RWPE1 (cell line): ENCODE results near the gene UBXN7.
"Not testable (repeated sequence)": the region's sequence is repeated elsewhere in the genome, so short reads cannot be mapped to it uniquely, and the experiment has no call there.

ENCODE experiments used
- CTCF ChIA-PET: fragments of 350-600 bp; sonication (Branson Sonifier 250); formaldehyde crosslinking; extraction: SDS; loops from one replicate; lab custom pipeline; 2021; lab: Yijun Ruan, JAX
- POLR2A ChIA-PET: fragments of 400-600 bp; formaldehyde crosslinking; extraction: SDS; loops from one replicate; lab custom pipeline; 2020; ENCODE audit warnings: antibody characterized with exemption; ENCODE audit not compliant: low non-redundant PET; lab: Yijun Ruan, JAX
- DNase-seq: peaks from one replicate; pipeline ENCODE4 v3.0.0; 2012; ENCODE audit warnings: low spot score
- H3K27ac ChIP-seq: fragments of 450-650 bp; 2 replicates; pipeline ENCODE4 v1.5.1; 2017
- TF ChIP-seq, protein P1 (sequence below): fragments of 450-650 bp; conservative IDR thresholded peaks from 2 replicates; pipeline ENCODE4 v1.5.1; 2017; ENCODE audit warnings: low read depth, mild to moderate bottlenecking

The UBXN7 gene

GRCh38 chr3:196431181-196432136 lies 768 bp downstream of the UBXN7 start:
- TF ChIP-seq, protein P1, sequence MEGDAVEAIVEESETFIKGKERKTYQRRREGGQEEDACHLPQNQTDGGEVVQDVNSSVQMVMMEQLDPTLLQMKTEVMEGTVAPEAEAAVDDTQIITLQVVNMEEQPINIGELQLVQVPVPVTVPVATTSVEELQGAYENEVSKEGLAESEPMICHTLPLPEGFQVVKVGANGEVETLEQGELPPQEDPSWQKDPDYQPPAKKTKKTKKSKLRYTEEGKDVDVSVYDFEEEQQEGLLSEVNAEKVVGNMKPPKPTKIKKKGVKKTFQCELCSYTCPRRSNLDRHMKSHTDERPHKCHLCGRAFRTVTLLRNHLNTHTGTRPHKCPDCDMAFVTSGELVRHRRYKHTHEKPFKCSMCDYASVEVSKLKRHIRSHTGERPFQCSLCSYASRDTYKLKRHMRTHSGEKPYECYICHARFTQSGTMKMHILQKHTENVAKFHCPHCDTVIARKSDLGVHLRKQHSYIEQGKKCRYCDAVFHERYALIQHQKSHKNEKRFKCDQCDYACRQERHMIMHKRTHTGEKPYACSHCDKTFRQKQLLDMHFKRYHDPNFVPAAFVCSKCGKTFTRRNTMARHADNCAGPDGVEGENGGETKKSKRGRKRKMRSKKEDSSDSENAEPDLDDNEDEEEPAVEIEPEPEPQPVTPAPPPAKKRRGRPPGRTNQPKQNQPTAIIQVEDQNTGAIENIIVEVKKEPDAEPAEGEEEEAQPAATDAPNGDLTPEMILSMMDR: no peak
- ChIA-PET CTCF (no interaction called here), POLR2A (no interaction called here)
- H3K27ac ChIP-seq: peak overlapping the region; percentile 90
- DNase-seq: peak; percentile 37

GRCh38 chr3:196428041-196428440 lies 4.2 kb downstream of the UBXN7 start:
- no peak for DNase-seq
- H3K27ac ChIP-seq: no peak overlapping the region
- ChIA-PET POLR2A (no interaction called here), CTCF (no interaction called here)
- TF ChIP-seq, protein P1: no peak

DNA sequence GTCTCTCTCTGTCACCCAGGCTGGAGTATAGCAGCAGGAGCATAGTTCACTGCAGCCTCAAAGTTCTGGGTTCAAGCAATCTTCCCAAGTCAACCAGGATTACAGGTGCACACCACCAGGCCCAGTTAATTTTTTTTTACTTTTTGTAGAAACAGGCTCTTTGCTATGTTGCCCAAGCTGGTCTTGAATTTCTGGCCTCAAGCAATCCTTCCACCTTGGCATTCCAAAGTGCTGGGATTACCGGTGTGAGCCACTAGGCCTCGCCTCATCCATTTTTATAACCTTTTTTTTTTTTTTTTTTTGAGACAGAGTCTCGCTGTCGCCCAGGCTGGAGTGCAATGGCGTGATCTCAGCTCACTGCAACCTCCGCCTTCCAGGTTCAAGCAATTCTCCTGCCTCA lies 7.8 kb downstream of the UBXN7 start:
- POLR2A ChIA-PET, H3K27ac ChIP-seq, DNase-seq: not testable (repeated sequence)
- CTCF ChIA-PET: interaction anchor here (0.6 kb wide), 1 partner anchor 10 kb away, joined by 4 read pairs; no protein-coding TSS in a partner anchor

DNA sequence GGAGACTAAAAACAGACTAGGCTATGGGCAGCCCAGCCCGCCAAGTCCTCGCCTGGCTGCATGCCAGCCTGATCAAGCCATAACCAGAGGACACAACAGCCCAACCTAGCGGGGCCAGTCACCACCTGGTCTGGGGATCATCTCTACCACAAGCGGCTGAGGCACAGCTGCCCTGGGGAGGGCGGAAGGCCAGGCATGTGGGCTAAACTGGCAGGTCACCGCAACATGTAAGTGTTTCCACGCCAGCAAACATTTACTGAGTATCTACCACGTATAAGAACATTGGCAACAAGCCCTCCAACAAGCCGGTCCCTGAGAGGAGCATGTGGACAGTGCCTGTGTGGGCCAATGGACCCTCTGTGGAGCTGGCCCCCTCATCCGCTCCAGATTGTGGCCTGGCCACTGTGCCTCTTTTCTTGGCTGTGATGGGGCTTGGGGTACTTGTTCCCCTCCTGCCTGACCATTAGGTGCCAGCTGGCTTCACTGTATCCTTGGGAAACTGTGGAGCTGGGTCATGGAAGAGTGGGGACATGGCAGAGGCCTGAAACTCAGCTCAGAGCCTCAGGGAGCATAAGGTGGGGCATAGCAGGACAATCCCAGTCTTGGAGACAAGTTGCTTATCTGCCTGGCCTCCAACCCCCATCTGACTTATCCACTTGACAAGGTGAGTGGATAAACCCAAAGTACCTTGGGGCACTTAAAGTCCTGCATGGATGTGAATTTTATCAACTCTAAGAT lies 9.0 kb downstream of the UBXN7 start:
- CTCF ChIA-PET: interaction anchor here (0.6 kb wide), 1 partner anchor 15 kb away, joined by 3 read pairs; no protein-coding TSS in a partner anchor
- POLR2A ChIA-PET: no interaction called here
- no peak for DNase-seq

GRCh38 chr3:196421668-196422067 lies 10.6 kb downstream of the UBXN7 start:
- H3K27ac ChIP-seq, DNase-seq, CTCF ChIA-PET: not testable (repeated sequence)
- POLR2A ChIA-PET: interaction anchor here (0.6 kb wide), 1 partner anchor 12 kb away, joined by 21 read pairs; no protein-coding TSS in a partner anchor

More for the DNA sequence above, 9.0 kb downstream of the UBXN7 start:
- peak overlapping the region; percentile 35 for H3K27ac ChIP-seq
- TF ChIP-seq, protein P1: no peak

GRCh38 chr3:196419386-196419785 lies 12.8 kb downstream of the UBXN7 start:
- no peak for DNase-seq
- POLR2A ChIA-PET: no interaction called here
- H3K27ac ChIP-seq: no peak overlapping the region
- CTCF ChIA-PET: no interaction called here
- TF ChIP-seq, protein P1: no peak

DNA sequence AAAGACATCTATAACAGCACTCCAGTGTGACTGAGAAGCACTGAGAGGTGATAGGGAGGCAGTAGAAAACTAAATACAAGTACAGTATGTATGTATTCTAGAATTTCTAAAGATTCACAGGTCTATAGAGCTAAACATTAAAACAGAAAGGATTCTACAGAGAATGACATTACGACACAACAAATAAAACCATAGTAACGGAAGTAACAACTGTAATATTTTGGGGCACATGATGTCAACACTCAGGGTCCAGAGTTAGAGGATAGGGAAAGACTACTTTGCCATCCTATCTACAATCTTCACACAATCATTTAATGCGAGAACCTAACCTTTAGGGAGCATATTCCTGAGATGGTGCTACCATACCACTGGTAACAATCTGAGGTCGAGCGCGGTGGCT lies 13.6 kb downstream of the UBXN7 start:
- POLR2A ChIA-PET: no interaction called here
- no peak for DNase-seq
- CTCF ChIA-PET: interaction anchor here (0.6 kb wide), 1 partner anchor 305 kb away, joined by 3 read pairs; no protein-coding TSS in a partner anchor

More for the DNA sequence above, 13.6 kb downstream of the UBXN7 start:
- no peak overlapping the region for H3K27ac ChIP-seq
- TF ChIP-seq, protein P1: no peak
